Fibroblast of the aortic adventitia (primary cell): ENCODE data around the gene HDGFL1. TPM values are rescaled to one million over a fixed set of nuclear protein-coding genes. Genes with fewer than 3 reads are reported as not detected.
A peak's percentile ranks its signal among the peaks of the same experiment; 100 is the strongest.

Source experiments
- DNase-seq: peaks from one replicate; pipeline ENCODE4 v3.0.0-alpha.2; 2010; ENCODE audit warnings: low read depth
- H3K4me3 ChIP-seq: 2 replicates; pipeline ENCODE4 v1.5.1; 2011; ENCODE audit warnings: low read depth, mild to moderate bottlenecking, control low read depth, low read length, moderate library complexity
- total RNA-seq: library from RNA; depleted of rRNA; stranded (reverse); fragments of >200 nt; gene quantifications from 2 replicates; pipeline ENCODE4 v1.2.3, GENCODE V29; 2012; ENCODE audit warnings: low replicate concordance
- TF ChIP-seq, protein P1 (sequence below): IDR thresholded peaks from 2 replicates; pipeline ENCODE4 v1.5.1; 2011; ENCODE audit warnings: mild to moderate bottlenecking, low read length, control low read depth, inconsistent platforms; ENCODE audit not compliant: insufficient read depth

HDGFL1 gene
- total RNA-seq, 1 donor: not detected

DNA sequence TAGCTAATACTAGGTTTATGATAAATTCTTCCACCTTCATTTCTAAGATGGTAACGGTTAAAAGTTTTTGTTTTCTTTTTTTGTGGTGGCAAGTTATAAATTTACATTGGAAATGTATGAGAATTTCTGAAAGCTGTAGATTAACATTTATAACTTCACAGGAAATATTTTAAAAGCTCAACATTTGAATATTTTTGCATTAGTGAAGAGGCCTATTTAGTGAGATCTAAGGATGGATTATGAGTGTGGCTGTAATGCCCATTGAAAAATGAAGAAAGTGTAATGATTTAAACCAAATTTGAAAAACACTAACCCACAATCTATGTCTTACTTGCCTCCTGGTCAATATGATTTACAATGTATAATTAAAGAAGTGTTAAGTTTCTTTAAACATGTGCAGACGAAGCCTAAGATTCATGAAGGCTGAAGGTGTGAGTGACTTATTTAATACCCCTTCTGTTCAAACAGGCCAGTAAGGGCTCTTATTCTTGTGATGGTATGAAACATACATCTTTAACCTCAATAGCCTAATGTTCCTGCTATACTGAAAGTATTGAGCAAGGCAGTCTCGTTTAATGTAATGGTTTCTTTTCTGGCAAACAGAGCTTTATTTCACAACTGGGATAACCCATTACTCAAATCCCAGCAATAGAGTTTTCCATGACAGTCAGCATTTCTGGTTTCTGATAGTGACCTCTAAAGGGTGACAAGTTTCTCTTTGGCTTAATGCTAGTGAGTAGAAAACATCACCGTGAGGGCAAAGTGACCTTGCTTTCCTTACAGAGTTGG lies 13.2 kb downstream of the HDGFL1 start:
- no peak overlapping the region for H3K4me3 ChIP-seq
- no peak for DNase-seq
- TF ChIP-seq, protein P1, sequence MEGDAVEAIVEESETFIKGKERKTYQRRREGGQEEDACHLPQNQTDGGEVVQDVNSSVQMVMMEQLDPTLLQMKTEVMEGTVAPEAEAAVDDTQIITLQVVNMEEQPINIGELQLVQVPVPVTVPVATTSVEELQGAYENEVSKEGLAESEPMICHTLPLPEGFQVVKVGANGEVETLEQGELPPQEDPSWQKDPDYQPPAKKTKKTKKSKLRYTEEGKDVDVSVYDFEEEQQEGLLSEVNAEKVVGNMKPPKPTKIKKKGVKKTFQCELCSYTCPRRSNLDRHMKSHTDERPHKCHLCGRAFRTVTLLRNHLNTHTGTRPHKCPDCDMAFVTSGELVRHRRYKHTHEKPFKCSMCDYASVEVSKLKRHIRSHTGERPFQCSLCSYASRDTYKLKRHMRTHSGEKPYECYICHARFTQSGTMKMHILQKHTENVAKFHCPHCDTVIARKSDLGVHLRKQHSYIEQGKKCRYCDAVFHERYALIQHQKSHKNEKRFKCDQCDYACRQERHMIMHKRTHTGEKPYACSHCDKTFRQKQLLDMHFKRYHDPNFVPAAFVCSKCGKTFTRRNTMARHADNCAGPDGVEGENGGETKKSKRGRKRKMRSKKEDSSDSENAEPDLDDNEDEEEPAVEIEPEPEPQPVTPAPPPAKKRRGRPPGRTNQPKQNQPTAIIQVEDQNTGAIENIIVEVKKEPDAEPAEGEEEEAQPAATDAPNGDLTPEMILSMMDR: no peak

DNA sequence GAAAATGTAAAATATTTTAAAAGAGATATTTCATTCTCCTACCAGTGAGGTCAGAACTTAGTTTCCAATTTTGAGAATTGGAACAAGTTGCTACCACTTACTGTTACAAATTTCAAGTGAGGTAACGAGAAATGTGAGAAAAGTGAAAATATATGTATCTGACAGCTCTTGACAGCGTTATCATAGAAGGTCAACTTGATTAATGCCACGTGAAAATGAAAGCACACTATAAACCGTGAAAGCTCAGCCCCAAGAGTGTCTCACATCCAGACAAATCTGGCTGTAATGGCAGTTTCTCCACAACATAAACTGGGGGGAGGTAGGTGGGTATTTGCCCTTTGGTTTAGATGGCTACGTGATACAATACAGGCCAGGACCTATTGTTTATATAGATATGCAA lies 13.9 kb downstream of the HDGFL1 start:
- no peak for DNase-seq
- TF ChIP-seq, protein P1: no peak
- no peak overlapping the region for H3K4me3 ChIP-seq

DNA sequence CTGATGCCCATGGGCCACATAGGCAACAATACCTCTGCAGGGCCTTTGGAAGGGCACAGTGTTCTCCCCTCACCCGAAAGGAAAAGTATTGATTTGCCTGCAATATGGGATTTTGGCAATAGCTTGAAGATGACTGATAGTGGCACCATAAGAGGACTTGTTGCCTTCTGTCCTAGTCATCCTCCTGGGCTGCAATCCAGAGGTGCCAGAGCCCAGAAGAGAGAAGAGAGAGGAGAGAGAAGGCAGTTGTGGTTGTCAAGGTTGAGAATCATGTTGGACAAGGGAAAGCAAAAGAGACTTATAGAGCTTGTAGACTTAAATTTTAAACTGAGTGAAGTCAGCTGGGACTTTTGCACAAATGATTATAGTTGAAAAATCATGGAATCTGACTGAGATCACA lies 14.6 kb downstream of the HDGFL1 start:
- no peak for DNase-seq
- TF ChIP-seq, protein P1: no peak
- H3K4me3 ChIP-seq: no peak overlapping the region

DNA sequence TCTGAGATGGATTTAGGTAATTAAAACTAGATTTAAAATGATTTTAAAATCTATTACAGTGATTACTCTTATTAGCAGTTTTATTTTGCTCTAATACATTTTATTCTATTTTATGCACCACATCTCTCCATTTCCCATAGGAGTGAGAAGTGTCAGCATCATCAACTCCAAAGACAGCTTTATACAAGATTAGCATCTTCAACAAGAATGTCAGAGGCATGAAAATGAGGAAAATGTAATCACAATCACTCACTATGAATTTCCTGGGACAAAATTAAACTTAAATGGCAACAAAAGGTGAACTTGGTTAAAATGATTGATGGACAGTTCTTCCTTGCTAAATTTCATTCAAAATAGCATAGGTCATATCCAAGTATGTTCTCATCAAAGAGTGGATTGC lies 19.8 kb downstream of the HDGFL1 start:
- no peak overlapping the region for H3K4me3 ChIP-seq
- DNase-seq: no peak
- TF ChIP-seq, protein P1: no peak

DNA sequence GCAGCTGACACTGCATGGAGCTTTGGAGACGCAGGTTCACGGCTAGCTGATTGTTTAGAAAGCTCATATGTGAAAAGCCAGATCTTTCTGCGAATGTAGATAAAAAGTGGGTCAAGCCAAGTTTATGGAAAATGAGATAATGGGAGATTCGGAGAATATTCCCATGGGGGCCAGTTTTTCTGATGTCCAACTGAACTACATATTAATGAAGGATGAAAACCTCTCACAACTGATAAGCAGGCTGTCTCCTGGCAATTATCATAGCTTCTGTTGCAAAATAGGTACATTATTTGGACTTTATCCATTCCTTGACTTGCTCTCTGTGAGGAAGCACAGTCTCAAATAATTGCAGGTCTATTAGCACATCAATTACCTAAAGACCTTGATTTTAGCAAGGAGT lies 21.1 kb downstream of the HDGFL1 start:
- DNase-seq: peak; percentile 9
- H3K4me3 ChIP-seq: no peak overlapping the region
- TF ChIP-seq, protein P1: no peak

DNA sequence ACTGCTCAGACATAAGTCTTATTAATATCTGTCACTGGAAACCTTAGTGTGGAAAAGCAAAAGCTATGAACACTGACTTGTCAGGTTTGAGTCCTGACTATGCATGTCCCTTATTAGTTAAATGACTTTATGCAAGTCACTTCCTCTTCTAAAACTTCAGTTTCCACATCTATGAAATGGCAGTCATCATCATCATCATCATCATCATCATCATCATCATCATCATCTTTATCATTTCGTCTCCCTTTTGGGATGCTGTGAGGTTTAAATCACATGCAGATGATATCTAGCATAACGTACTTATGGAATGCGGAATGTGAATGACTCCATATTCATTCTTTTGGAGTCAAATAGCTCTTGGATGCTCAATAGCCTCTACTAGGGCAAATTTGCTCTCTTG lies 24.5 kb downstream of the HDGFL1 start:
- no peak overlapping the region for H3K4me3 ChIP-seq
- TF ChIP-seq, protein P1: no peak
- DNase-seq: no peak

DNA sequence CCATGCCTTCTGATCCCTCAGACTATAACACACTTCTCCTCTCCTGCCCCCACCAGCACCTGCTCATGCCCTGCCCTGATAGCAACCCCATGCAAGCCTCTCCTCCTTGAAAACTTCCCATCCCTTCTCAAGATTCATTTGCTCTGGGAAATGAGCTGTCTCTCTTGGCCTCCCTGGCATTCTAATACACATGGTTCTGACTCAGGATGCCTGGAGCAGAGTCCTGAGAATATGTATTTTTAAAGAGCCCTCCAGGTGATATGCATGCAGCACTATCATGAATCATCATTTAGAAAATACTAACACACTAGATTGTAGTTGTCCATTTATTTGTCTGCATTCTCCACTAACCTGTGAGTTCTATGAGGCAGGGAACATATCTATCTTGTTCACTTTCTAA lies 26.6 kb downstream of the HDGFL1 start:
- TF ChIP-seq, protein P1: no peak
- DNase-seq: no peak
- no peak overlapping the region for H3K4me3 ChIP-seq
